ENCODE results near the gene ETFRF1. TPM values are rescaled to one million over a fixed set of nuclear protein-coding genes. Genes with fewer than 3 reads are reported as not detected.

ETFRF1 gene
- total RNA-seq, 2 donors from 2014 or later: 9.7 to 21.4 TPM

- no peaks in the 10 kb centered on the region for H3K27me3 ChIP-seq (ENCODE audit: control insufficient read depth, insufficient read depth, low read length, poor library complexity, severe bottlenecking)
- H3K4me1 ChIP-seq (ENCODE audit: control insufficient read depth, insufficient read depth, low read length): peaks cover 6% of the 10 kb centered on the region
- Mint-ChIP-seq H3K9me3 (peaks cover 1% of the 10 kb centered on the region), H3K27me3 (ENCODE audit: insufficient read depth) (peaks cover 6% of the 10 kb centered on the region), H3K4me3 (peak overlapping the region; percentile 90), H3K27ac (no peak overlapping the region), H3K4me1 (peaks cover 43% of the 10 kb centered on the region), H3K36me3 (ENCODE audit: low read depth) (peaks cover 43% of the 10 kb centered on the region)
- no peak overlapping the region for H3K9ac ChIP-seq (ENCODE audit: extremely low read depth, low read length, poor library complexity, severe bottlenecking)
- H3K36me3 ChIP-seq (ENCODE audit: control insufficient read depth, insufficient read depth, low read length): peaks cover 39% of the 10 kb centered on the region
- H3K4me3 ChIP-seq (ENCODE audit: low read length): peak overlapping the region; percentile 97
- no peak for DNase-seq
- no peak overlapping the region for H3K27ac ChIP-seq (ENCODE audit: low read depth, low read length)
- no peaks in the 10 kb centered on the region for H3K9me3 ChIP-seq (ENCODE audit: control insufficient read depth, low read length)
- TF ChIP-seq, protein P1, sequence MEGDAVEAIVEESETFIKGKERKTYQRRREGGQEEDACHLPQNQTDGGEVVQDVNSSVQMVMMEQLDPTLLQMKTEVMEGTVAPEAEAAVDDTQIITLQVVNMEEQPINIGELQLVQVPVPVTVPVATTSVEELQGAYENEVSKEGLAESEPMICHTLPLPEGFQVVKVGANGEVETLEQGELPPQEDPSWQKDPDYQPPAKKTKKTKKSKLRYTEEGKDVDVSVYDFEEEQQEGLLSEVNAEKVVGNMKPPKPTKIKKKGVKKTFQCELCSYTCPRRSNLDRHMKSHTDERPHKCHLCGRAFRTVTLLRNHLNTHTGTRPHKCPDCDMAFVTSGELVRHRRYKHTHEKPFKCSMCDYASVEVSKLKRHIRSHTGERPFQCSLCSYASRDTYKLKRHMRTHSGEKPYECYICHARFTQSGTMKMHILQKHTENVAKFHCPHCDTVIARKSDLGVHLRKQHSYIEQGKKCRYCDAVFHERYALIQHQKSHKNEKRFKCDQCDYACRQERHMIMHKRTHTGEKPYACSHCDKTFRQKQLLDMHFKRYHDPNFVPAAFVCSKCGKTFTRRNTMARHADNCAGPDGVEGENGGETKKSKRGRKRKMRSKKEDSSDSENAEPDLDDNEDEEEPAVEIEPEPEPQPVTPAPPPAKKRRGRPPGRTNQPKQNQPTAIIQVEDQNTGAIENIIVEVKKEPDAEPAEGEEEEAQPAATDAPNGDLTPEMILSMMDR (conservative IDR thresholded peaks at IDR 0.05): no peak
- WGBS, 2 experiments (ENCODE audit: insufficient coverage in 1 of 2, insufficient read length in 1 of 2): 80% methylated on average over 1 of the region's 1 CpG; no CpG with 5 or more reads in 1 of the 2 experiments
These were observed 53.7 kb downstream of the ETFRF1 start for GRCh38 chr12:25248732-25249131.

DNA sequence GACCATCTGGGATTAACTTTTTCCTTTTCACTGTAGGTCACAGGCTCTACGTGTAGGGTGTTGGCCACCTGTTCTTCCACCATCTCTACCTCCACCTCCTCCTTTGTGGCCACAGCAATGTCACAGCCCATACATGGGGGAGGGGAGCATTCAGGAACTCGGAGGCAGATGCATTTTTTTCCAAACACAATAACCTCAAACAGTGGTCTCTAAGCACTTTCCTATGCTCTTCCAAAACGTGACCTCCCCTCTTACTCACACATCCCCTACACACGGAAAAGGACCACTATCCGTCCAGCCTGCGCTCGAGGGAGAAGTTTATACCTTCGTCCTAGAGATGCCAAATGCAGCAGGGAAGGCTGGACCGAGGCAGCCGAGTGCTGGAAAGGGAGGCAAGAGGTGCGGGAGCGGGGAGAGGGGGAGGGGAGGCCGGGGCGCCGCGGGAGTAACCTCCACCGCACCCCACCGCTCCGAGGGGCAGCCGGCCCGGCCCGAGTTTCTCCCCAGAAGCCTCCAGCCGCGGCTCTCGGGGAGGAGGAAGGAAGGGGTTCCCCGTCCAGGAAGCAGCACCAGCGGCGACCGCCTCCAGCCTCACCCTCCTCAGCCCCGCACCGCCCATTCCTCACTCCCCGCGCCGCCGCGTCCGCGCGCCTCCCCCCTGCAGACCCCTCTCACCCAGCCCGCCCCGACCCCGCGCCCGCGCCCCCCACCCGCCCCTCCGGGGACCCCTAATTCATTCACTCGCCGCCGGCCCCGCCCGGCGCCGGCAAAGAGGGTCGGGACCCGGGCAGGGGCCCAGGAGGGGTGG, 55.1 kb downstream of the ETFRF1 start:
- Mint-ChIP-seq H3K4me1 (peaks cover 44% of the 10 kb centered on the region), H3K36me3 (ENCODE audit: low read depth) (peaks cover 29% of the 10 kb centered on the region), H3K27me3 (ENCODE audit: insufficient read depth) (peaks cover 8% of the 10 kb centered on the region), H3K27ac (peak overlapping the region; percentile 95), H3K4me3 (peak overlapping the region; percentile 90), H3K9me3 (peaks cover 1% of the 10 kb centered on the region)
- Histone ChIP-seq H3K36me3 (ENCODE audit: control insufficient read depth, insufficient read depth, low read length) (peaks cover 26% of the 10 kb centered on the region), H3K9ac (ENCODE audit: extremely low read depth, low read length, poor library complexity, severe bottlenecking) (peak overlapping the region; percentile 74), H3K9me3 (ENCODE audit: control insufficient read depth, low read length) (no peaks in the 10 kb centered on the region), H3K4me3 (ENCODE audit: low read length) (peak overlapping the region; percentile 97), H3K27me3 (ENCODE audit: control insufficient read depth, insufficient read depth, low read length, poor library complexity, severe bottlenecking) (no peaks in the 10 kb centered on the region), H3K27ac (ENCODE audit: low read depth, low read length) (no peak overlapping the region), H3K4me1 (ENCODE audit: control insufficient read depth, insufficient read depth, low read length) (peaks cover 11% of the 10 kb centered on the region)
- peak; percentile 86 for DNase-seq
- TF ChIP-seq, protein P1 (conservative IDR thresholded peaks at IDR 0.05): no peak
- 0% methylated on average over 3 to 45 of the region's 56 CpGs for WGBS, 2 experiments (ENCODE audit: insufficient coverage in 1 of 2, insufficient read length in 1 of 2)

DNA sequence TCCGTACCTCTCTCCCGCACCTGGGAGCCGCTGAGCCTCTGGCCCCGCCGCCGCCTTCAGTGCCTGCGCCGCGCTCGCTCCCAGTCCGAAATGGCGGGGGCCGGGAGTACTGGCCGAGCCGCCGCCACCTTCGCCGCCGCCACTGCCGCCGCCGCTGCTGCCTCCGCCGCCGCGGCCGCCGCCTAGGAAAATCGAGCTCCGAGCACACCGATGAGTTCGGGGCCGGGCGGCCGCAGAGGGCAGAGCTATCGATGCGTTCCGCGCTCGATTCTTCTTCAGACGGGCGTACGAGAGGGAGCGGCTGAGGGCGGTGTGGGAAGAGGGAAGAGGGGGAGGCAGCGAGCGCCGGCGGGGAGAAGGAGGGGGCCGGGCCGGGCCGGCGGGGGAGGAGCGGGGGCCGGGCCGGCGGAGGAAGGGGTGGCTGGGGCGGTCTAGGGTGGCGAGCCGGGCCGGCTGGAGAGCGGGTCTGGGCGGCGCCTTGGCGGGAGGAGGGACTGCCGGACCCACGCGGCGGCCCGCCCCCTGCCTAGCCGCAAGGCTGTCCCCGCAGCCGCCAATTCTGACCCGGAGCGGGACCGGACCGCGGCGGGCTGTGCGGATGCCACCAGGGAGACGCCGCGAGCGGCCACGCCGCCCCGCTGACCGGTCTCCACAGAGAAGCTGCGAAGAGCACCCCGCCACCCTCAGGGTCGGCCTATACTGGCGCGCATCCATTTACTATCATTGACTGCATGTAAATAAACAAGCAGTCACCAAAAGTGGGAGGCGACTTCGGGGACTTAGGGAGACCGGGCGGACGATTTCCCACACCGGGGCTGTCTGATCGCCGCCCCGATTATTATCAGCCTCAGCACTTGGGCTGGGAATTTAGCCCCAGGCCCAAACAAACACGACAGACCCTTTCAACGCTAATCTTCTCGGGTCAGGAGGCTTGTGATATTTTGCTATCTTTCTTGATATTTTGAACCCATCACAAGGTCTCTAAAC, 56.0 kb downstream of the ETFRF1 start, which contains the start of gene KRAS:
TSS of gene KRAS (minus strand) at position 186 of the 987 bp plus-strand sequence.
- Histone ChIP-seq H3K9me3 (ENCODE audit: control insufficient read depth, low read length) (no peaks in the 10 kb centered on the region), H3K27me3 (ENCODE audit: control insufficient read depth, insufficient read depth, low read length, poor library complexity, severe bottlenecking) (no peaks in the 10 kb centered on the region), H3K36me3 (ENCODE audit: control insufficient read depth, insufficient read depth, low read length) (peaks cover 17% of the 10 kb centered on the region), H3K4me1 (ENCODE audit: control insufficient read depth, insufficient read depth, low read length) (peaks cover 11% of the 10 kb centered on the region), H3K4me3 (ENCODE audit: low read length) (peak within 1 kb of the TSS; percentile 97), H3K27ac (ENCODE audit: low read depth, low read length) (peak within 1 kb of the TSS; percentile 34), H3K9ac (ENCODE audit: extremely low read depth, low read length, poor library complexity, severe bottlenecking) (peak within 1 kb of the TSS; percentile 78)
- Mint-ChIP-seq H3K27me3 (ENCODE audit: insufficient read depth) (peaks cover 8% of the 10 kb centered on the region), H3K4me3 (peak within 1 kb of the TSS; percentile 90), H3K27ac (peak within 1 kb of the TSS; percentile 95), H3K4me1 (peaks cover 44% of the 10 kb centered on the region), H3K9me3 (peaks cover under 1% of the 10 kb centered on the region), H3K36me3 (ENCODE audit: low read depth) (peaks cover 20% of the 10 kb centered on the region)
- TF ChIP-seq, protein P1 (conservative IDR thresholded peaks at IDR 0.05): peak; percentile 37
- peak; percentile 99 for DNase-seq
- 0% methylated on average over 14 to 105 of the region's 105 CpGs for WGBS, 2 experiments (ENCODE audit: insufficient coverage in 1 of 2, insufficient read length in 1 of 2)
